Ectodermal cell (in vitro differentiated cells): ENCODE measurements around the gene DNAH11.

Experiments
- H3K27ac ChIP-seq: 2 replicates; pipeline ENCODE4 v1.7.0; 2013; ENCODE audit warnings: mild to moderate bottlenecking, low read depth, low read length; ENCODE audit not compliant: insufficient read depth, poor library complexity, severe bottlenecking
- H3K27me3 ChIP-seq: 2 replicates; pipeline ENCODE4 v1.7.0; 2013; ENCODE audit warnings: mild to moderate bottlenecking, low read length; ENCODE audit not compliant: insufficient read depth, control insufficient read depth, poor library complexity, severe bottlenecking
- H3K36me3 ChIP-seq: one replicate; pipeline ENCODE4 v1.7.0; 2013; ENCODE audit warnings: low read length; ENCODE audit not compliant: control insufficient read depth, insufficient read depth
- H3K4me1 ChIP-seq: one replicate; pipeline ENCODE4 v1.7.0; 2013; ENCODE audit warnings: low read length; ENCODE audit not compliant: control insufficient read depth, insufficient read depth
- H3K4me3 ChIP-seq: 2 replicates; pipeline ENCODE4 v1.7.0; 2013; ENCODE audit warnings: low read depth, low read length, control low read depth; ENCODE audit not compliant: insufficient read depth
- H3K9me3 ChIP-seq: 2 replicates; pipeline ENCODE4 v1.7.0; 2013; ENCODE audit warnings: mild to moderate bottlenecking, low read length, moderate library complexity; ENCODE audit not compliant: control insufficient read depth
- WGBS, 2 experiments: methylation state at CpG; one replicate each; pipeline ENCODE4 v1.1.7; 2013; ENCODE audit warnings: missing lambda C conversion rate in 2 of 2; 5-methylcytosine and 5-hydroxymethylcytosine counted together

DNAH11 gene

GRCh38 chr7:21548491-21548890 lies 5.7 kb downstream of the DNAH11 start:
- Histone ChIP-seq H3K9me3 (no peaks in the 10 kb centered on the region), H3K27ac (no peak overlapping the region), H3K4me3 (no peak overlapping the region), H3K27me3 (peaks cover 21% of the 10 kb centered on the region), H3K36me3 (no peaks in the 10 kb centered on the region), H3K4me1 (peaks cover 4% of the 10 kb centered on the region)
- WGBS, 2 experiments: 93 to 96% methylated on average over 3 of the region's 3 CpGs

GRCh38 chr7:21550076-21550475 lies 7.2 kb downstream of the DNAH11 start:
- H3K4me1 ChIP-seq: no peaks in the 10 kb centered on the region
- peaks cover 5% of the 10 kb centered on the region for H3K27me3 ChIP-seq
- no peaks in the 10 kb centered on the region for H3K36me3 ChIP-seq
- H3K4me3 ChIP-seq: no peak overlapping the region
- no peak overlapping the region for H3K27ac ChIP-seq
- no peaks in the 10 kb centered on the region for H3K9me3 ChIP-seq
- 96 to 98% methylated on average over 3 of the region's 3 CpGs for WGBS, 2 experiments

DNA sequence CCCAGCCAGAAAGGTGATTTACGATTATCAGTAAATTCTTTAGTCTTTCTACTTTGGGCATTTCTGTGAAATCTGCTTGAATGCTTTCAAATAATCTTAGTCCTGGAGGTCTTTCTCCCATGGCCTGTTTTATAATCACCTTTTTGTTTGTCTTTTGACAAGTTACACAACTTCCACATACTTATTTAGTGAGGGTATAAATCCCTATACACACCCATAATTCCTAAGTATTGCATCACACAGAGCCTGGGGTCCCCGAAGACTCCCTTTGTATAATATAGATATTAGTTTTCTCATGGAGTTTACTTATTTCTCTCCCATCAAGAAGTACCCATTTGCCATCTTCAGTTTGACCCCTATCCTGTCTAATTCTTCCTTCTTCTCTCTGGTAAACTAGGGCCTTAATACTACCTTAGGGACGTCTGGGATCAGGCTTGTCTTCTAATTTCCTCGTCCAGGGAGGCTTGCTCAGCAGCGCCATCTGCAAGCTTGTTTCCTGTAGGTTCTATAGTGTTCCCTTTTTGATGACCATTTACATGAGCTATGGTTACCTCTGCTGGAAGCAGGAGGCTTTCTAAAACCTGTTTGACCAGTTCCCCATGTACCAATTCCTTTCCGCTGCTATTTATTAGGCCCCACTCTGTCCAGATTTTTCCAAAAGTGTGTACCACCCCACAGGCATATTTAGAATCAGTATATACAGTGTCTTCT lies 8.1 kb downstream of the DNAH11 start:
- no peaks in the 10 kb centered on the region for H3K9me3 ChIP-seq
- 75 to 79% methylated on average over 5 of the region's 6 CpGs for WGBS, 2 experiments
- H3K27ac ChIP-seq: no peak overlapping the region
- H3K4me1 ChIP-seq: no peaks in the 10 kb centered on the region
- H3K4me3 ChIP-seq: no peak overlapping the region
- H3K27me3 ChIP-seq: no peaks in the 10 kb centered on the region
- no peaks in the 10 kb centered on the region for H3K36me3 ChIP-seq

DNA sequence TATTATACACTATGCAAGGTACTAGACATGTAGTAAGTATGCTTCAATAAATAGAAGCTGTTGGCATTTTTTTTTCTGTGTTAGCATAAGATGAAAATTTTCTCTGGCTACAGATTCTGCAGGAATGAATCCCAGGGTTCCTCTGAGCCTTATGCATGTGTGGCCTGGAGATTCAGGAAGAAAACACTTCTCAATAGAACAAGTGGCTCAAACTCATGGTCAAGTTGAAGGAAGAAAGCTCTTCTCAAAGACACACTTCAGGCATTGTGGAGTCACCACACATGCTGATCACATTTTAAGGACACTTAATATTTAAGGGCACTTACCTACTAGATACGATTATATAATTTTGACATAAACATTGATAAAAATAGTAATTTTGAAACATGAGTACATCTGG lies 19.5 kb downstream of the DNAH11 start:
- H3K9me3 ChIP-seq: no peaks in the 10 kb centered on the region
- no CpG with 5 or more reads among the region's 1 CpG for WGBS, 2 experiments
- H3K4me3 ChIP-seq: no peak overlapping the region
- H3K27ac ChIP-seq: no peak overlapping the region
- H3K36me3 ChIP-seq: no peaks in the 10 kb centered on the region
- H3K27me3 ChIP-seq: no peaks in the 10 kb centered on the region
- no peaks in the 10 kb centered on the region for H3K4me1 ChIP-seq

DNA sequence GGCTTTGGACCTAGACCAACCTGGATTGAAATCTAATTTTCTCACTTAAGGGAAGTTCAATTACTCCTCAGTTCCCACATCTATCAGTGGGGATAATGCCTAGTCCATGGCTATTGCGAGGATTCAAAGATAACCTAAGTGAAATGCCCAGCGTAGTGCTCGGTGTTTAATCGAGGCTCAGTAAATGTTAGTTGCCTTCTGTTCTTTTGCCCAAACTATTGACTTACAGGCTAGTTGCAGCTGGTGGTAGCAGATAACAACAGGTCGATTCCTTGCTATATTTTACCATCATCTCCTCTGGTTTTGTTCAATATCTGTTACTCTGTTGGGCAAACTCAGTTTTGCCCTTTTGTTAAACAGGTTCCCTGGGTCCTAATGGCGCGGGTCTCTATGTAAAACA lies 22.8 kb downstream of the DNAH11 start:
- WGBS, 2 experiments: 94% methylated on average over 7 of the region's 7 CpGs

GRCh38 chr7:21566094-21566493 lies 23.3 kb downstream of the DNAH11 start:
- Histone ChIP-seq H3K9me3 (no peaks in the 10 kb centered on the region), H3K27me3 (no peaks in the 10 kb centered on the region), H3K36me3 (no peaks in the 10 kb centered on the region), H3K4me1 (no peaks in the 10 kb centered on the region), H3K27ac (no peak overlapping the region), H3K4me3 (no peak overlapping the region)
- WGBS, 2 experiments: 92 to 96% methylated on average over 4 of the region's 4 CpGs

More for the DNA sequence above, 22.8 kb downstream of the DNAH11 start:
- Histone ChIP-seq H3K9me3 (no peaks in the 10 kb centered on the region), H3K4me1 (no peaks in the 10 kb centered on the region), H3K27ac (no peak overlapping the region), H3K36me3 (no peaks in the 10 kb centered on the region), H3K27me3 (no peaks in the 10 kb centered on the region), H3K4me3 (no peak overlapping the region)

GRCh38 chr7:21568762-21569161 lies 25.9 kb downstream of the DNAH11 start:
- Histone ChIP-seq H3K36me3 (no peaks in the 10 kb centered on the region), H3K9me3 (no peaks in the 10 kb centered on the region), H3K4me1 (no peaks in the 10 kb centered on the region), H3K4me3 (no peak overlapping the region), H3K27me3 (no peaks in the 10 kb centered on the region), H3K27ac (no peak overlapping the region)
- 80% methylated on average over 2 of the region's 2 CpGs; no CpG with 5 or more reads in 1 of the 2 experiments for WGBS, 2 experiments

- no peak overlapping the region for H3K27ac ChIP-seq
- no peaks in the 10 kb centered on the region for H3K36me3 ChIP-seq
- no peak overlapping the region for H3K4me3 ChIP-seq
- H3K4me1 ChIP-seq: no peaks in the 10 kb centered on the region
- no peaks in the 10 kb centered on the region for H3K27me3 ChIP-seq
- 94 to 96% methylated on average over 6 of the region's 7 CpGs for WGBS, 2 experiments
- no peaks in the 10 kb centered on the region for H3K9me3 ChIP-seq
Observed at GRCh38 chr7:21572331-21573313, 29.8 kb downstream of the DNAH11 start.

GRCh38 chr7:21579341-21580072 lies 36.7 kb downstream of the DNAH11 start:
- Histone ChIP-seq H3K9me3 (no peaks in the 10 kb centered on the region), H3K27ac (no peak overlapping the region), H3K27me3 (no peaks in the 10 kb centered on the region), H3K4me3 (no peak overlapping the region), H3K4me1 (no peaks in the 10 kb centered on the region), H3K36me3 (no peaks in the 10 kb centered on the region)
- 94 to 95% methylated on average over 4 of the region's 4 CpGs for WGBS, 2 experiments

- 91% methylated on average over 3 to 4 of the region's 4 CpGs for WGBS, 2 experiments
- Histone ChIP-seq H3K36me3 (no peaks in the 10 kb centered on the region), H3K27me3 (no peaks in the 10 kb centered on the region), H3K4me1 (no peaks in the 10 kb centered on the region), H3K9me3 (no peaks in the 10 kb centered on the region), H3K4me3 (no peak overlapping the region), H3K27ac (no peak overlapping the region)
Observed at GRCh38 chr7:21580073-21580521, 37.3 kb downstream of the DNAH11 start.
